GM23248 (cell line): Measurements from ENCODE around the gene OLFML1.

ENCODE experiments used
- EZH2 ChIP-seq: fragments of 200-600 bp; sonication (generic); IDR thresholded peaks from 2 replicates; pipeline ENCODE4 v1.6.1; 2018; ENCODE audit warnings: antibody characterized with exemption, mild to moderate bottlenecking; ENCODE audit not compliant: insufficient read depth, poor library complexity, severe bottlenecking
- EZH2phosphoT487 ChIP-seq: fragments of 200-600 bp; sonication (generic); IDR thresholded peaks from 2 replicates; pipeline ENCODE4 v1.6.1; 2018; ENCODE audit warnings: antibody characterized with exemption, moderate library complexity, mild to moderate bottlenecking, low read depth; ENCODE audit not compliant: insufficient read depth

- TF ChIP-seq EZH2: no peak
- TF ChIP-seq EZH2phosphoT487: no peak
Observed at GRCh38 chr11:7524462-7525235, 39.3 kb downstream of the OLFML1 start.
